Mesenchymal stem cell (in vitro differentiated cells and primary cell): ENCODE measurements around the gene DLGAP1.

ENCODE experiments used
- DNase-seq: peaks from one replicate; pipeline ENCODE4 v3.0.0-alpha.2; 2013
- H2AFZ ChIP-seq: one replicate; pipeline ENCODE4 v1.6.1; 2013; ENCODE audit warnings: low read depth, mild to moderate bottlenecking, control low read depth, inconsistent platforms, low read length, moderate library complexity
- H2AK5ac ChIP-seq: 2 replicates; pipeline ENCODE4 v1.6.1; 2013; ENCODE audit warnings: low read length, moderate library complexity, mild to moderate bottlenecking, inconsistent platforms; ENCODE audit not compliant: severe bottlenecking
- H2BK120ac ChIP-seq: one replicate; pipeline ENCODE4 v1.6.1; 2013; ENCODE audit warnings: low read depth, mild to moderate bottlenecking, inconsistent platforms, low read length, moderate library complexity
- H2BK12ac ChIP-seq, 2 experiments: one replicate each; pipeline ENCODE4 v1.6.1; 2013; ENCODE audit warnings: inconsistent platforms in 2 of 2, low read length in 2 of 2, mild to moderate bottlenecking in 2 of 2, moderate library complexity in 2 of 2, control low read depth in 1 of 2
- H2BK15ac ChIP-seq: one replicate; pipeline ENCODE4 v1.6.1; 2013; ENCODE audit warnings: mild to moderate bottlenecking, low read depth, inconsistent platforms; ENCODE audit not compliant: poor library complexity, severe bottlenecking
- H2BK5ac ChIP-seq: 2 replicates; pipeline ENCODE4 v1.6.1; 2013; ENCODE audit warnings: low read depth, mild to moderate bottlenecking, low read length, control low read depth, inconsistent platforms; ENCODE audit not compliant: poor library complexity, severe bottlenecking
- H3K14ac ChIP-seq, 2 experiments: one replicate each; pipeline ENCODE4 v1.6.1; 2013; ENCODE audit warnings: inconsistent platforms in 2 of 2, low read length in 2 of 2, control low read depth in 1 of 2, mild to moderate bottlenecking in 1 of 2, moderate library complexity in 1 of 2
- H3K18ac ChIP-seq, 2 experiments: one replicate each; pipeline ENCODE4 v1.6.1; 2013; ENCODE audit warnings: inconsistent platforms in 2 of 2, low read length in 2 of 2, control low read depth in 1 of 2, low read depth in 1 of 2, mild to moderate bottlenecking in 1 of 2
- H3K23ac ChIP-seq, 2 experiments: one replicate each; pipeline ENCODE4 v1.6.1; 2013; ENCODE audit warnings: inconsistent platforms in 2 of 2, low read length in 2 of 2, mild to moderate bottlenecking in 2 of 2, moderate library complexity in 2 of 2, control low read depth in 1 of 2
- H3K27ac ChIP-seq: 2 replicates; pipeline ENCODE4 v1.5.1; 2013; ENCODE audit warnings: mild to moderate bottlenecking, moderate library complexity, low read length, control low read depth, inconsistent platforms; ENCODE audit not compliant: poor library complexity, severe bottlenecking
- H3K27me3 ChIP-seq, 2 experiments: 2 replicates each; pipeline versions ENCODE4 v1.6.1 to v1.7.0; 2013; ENCODE audit warnings: low read length in 2 of 2, mild to moderate bottlenecking in 2 of 2, moderate library complexity in 2 of 2, control low read depth in 1 of 2, inconsistent platforms in 1 of 2; ENCODE audit not compliant: control insufficient read depth in 1 of 2, insufficient read depth in 1 of 2
- H3K36me3 ChIP-seq, 2 experiments: 2 replicates each; pipeline versions ENCODE4 v1.6.1 to v1.7.0; 2013; ENCODE audit warnings: low read length in 2 of 2, control low read depth in 1 of 2, inconsistent platforms in 1 of 2, low read depth in 1 of 2, mild to moderate bottlenecking in 1 of 2; ENCODE audit not compliant: insufficient read depth in 2 of 2, control insufficient read depth in 1 of 2
- H3K4ac ChIP-seq, 2 experiments: one replicate each; pipeline ENCODE4 v1.6.1; 2013; ENCODE audit warnings: inconsistent platforms in 2 of 2, low read length in 2 of 2, mild to moderate bottlenecking in 2 of 2, moderate library complexity in 2 of 2, control low read depth in 1 of 2, low read depth in 1 of 2
- H3K4me1 ChIP-seq: 2 replicates; pipeline ENCODE4 v1.6.1; 2013; ENCODE audit warnings: low read depth, low read length, control low read depth; ENCODE audit not compliant: control insufficient read depth, insufficient read depth
- H3K4me2 ChIP-seq: 2 replicates; pipeline ENCODE4 v1.6.1; 2013; ENCODE audit warnings: low read length, mild to moderate bottlenecking, inconsistent platforms; ENCODE audit not compliant: poor library complexity, severe bottlenecking
- H3K4me3 ChIP-seq, 2 experiments: 2 replicates each; pipeline versions ENCODE4 v1.5.1 to v1.7.0; 2013; ENCODE audit warnings: low read length in 2 of 2, mild to moderate bottlenecking in 2 of 2, control low read depth in 1 of 2, low read depth in 1 of 2; ENCODE audit not compliant: insufficient read depth in 1 of 2
- H3K79me1 ChIP-seq: replicated peaks from 2 replicates; pipeline ENCODE4 v1.6.1; 2013; ENCODE audit warnings: mild to moderate bottlenecking, control low read depth, low read length, inconsistent platforms; ENCODE audit not compliant: poor library complexity, severe bottlenecking
- H3K9ac ChIP-seq: 2 replicates; pipeline ENCODE4 v1.7.0; 2013; ENCODE audit warnings: mild to moderate bottlenecking, low read length, moderate library complexity
- H3K9me3 ChIP-seq: 2 replicates; pipeline ENCODE4 v1.7.0; 2013; ENCODE audit warnings: mild to moderate bottlenecking, low read length; ENCODE audit not compliant: control insufficient read depth
- H4K8ac ChIP-seq: one replicate; pipeline ENCODE4 v1.6.1; 2013; ENCODE audit warnings: inconsistent platforms, mild to moderate bottlenecking, low read length, moderate library complexity
- H4K91ac ChIP-seq: one replicate; pipeline ENCODE4 v1.6.1; 2013; ENCODE audit warnings: mild to moderate bottlenecking, low read length, inconsistent platforms
- WGBS: methylation state at CpG from one replicate; pipeline ENCODE4 v1.1.7; 2013; ENCODE audit warnings: mixed read lengths; 5-methylcytosine and 5-hydroxymethylcytosine counted together

Gene DLGAP1

DNA sequence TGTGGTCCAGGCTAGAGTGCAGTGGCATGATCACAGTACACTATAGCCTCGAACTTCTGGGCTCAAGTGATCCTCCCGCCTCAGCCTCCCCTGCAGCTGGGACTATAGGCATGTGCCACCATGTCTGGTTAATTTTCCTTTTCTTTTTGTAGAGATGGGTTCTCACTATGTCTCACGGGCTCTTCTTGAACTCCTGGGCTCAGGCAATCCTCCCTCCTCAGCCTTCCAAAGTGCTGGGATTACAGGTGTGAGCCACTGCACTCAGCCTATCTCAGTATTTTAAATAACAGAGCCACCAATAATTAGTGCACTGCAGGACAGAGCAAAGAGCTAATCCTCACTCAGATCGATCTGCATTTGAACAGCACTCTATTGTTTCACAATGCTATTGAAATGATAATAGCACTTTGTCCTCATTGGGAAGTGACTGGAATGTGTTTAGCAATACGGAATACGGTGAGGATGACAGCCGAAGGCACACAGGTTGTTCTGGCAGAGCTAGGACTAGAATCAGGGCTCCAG is 335.9 kb downstream of the DLGAP1 start:
- Histone ChIP-seq H3K4me1 (no peaks in the 10 kb centered on the region), H3K9me3 (no peaks in the 10 kb centered on the region), H3K27ac (no peak overlapping the region), H2AK5ac (no peak overlapping the region), H3K18ac (no peak overlapping the region), H3K27me3 (no peaks in the 10 kb centered on the region), H4K8ac (no peak overlapping the region), H2BK120ac (no peak overlapping the region), H2AFZ (no peak overlapping the region), H2BK12ac (no peak overlapping the region), H3K23ac (no peak overlapping the region), H3K36me3 (no peaks in the 10 kb centered on the region), H2BK15ac (no peak overlapping the region), H3K9ac (no peak overlapping the region), H3K4me2 (no peak overlapping the region), H3K14ac (no peak overlapping the region), H3K4ac (no peak overlapping the region), H3K4me3 (no peak overlapping the region), H4K91ac (no peak overlapping the region), H3K79me1 (no peaks in the 10 kb centered on the region), H2BK5ac (no peak overlapping the region)
- no peak for DNase-seq
- 67% methylated on average over 6 of the region's 7 CpGs for WGBS

DNA sequence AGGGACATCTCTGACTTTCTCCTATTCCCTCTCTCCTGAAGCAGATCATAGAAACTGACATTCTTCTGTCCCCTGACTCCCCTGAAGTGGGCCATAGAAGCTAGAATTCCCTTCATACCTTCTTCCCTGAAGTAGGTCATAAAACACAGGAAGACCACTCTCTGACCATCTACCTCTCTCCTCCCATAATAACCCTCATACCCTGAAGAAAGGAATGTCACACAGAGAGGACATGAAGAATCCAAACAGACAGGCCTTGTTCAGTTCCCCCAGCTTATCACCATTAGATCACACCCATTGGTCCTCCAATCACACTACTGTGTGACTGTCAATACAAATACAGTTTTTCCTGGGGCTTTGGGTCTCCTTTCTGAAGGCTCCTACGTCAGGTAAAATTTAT is 347.1 kb downstream of the DLGAP1 start:
- no peaks in the 10 kb centered on the region for H3K36me3 ChIP-seq
- H3K9ac ChIP-seq: no peak overlapping the region
- no CpG with 5 or more reads among the region's 1 CpG for WGBS
- no peak overlapping the region for H3K4ac ChIP-seq
- H2AFZ ChIP-seq: no peak overlapping the region
- no peak overlapping the region for H2AK5ac ChIP-seq
- H3K14ac ChIP-seq: no peak overlapping the region
- H2BK5ac ChIP-seq: no peak overlapping the region
- no peaks in the 10 kb centered on the region for H3K4me1 ChIP-seq
- no peak overlapping the region for H4K8ac ChIP-seq
- H3K4me2 ChIP-seq: no peak overlapping the region
- H3K9me3 ChIP-seq: peaks cover under 1% of the 10 kb centered on the region
- H3K23ac ChIP-seq: no peak overlapping the region
- H2BK12ac ChIP-seq: no peak overlapping the region
- H3K27me3 ChIP-seq: no peaks in the 10 kb centered on the region
- H2BK15ac ChIP-seq: no peak overlapping the region
- no peak overlapping the region for H3K18ac ChIP-seq
- no peaks in the 10 kb centered on the region for H3K79me1 ChIP-seq
- DNase-seq: no peak
- H3K4me3 ChIP-seq: no peak overlapping the region
- H3K27ac ChIP-seq: no peak overlapping the region
- H2BK120ac ChIP-seq: no peak overlapping the region
- H4K91ac ChIP-seq: no peak overlapping the region

DNA sequence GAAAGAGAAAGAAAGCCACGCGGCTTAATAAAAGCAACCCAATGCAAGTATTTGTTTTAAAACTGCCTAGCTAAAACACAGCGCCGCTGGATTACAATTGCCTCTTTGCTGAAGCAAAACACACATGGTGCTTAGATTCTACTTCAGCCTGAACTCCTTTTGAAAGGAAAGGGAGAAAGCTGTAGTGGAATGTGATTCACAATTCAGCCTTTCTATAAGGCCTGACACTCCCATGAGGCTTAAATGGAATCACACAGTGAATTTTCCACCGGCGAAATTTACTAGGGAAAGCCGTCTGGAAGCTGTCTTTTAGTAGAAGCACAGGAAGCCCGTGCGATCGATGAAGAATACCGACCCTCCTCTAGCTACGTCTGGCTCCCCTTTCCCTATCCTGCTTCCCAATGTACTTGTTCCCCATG is 348.0 kb downstream of the DLGAP1 start:
- DNase-seq: no peak

DNA sequence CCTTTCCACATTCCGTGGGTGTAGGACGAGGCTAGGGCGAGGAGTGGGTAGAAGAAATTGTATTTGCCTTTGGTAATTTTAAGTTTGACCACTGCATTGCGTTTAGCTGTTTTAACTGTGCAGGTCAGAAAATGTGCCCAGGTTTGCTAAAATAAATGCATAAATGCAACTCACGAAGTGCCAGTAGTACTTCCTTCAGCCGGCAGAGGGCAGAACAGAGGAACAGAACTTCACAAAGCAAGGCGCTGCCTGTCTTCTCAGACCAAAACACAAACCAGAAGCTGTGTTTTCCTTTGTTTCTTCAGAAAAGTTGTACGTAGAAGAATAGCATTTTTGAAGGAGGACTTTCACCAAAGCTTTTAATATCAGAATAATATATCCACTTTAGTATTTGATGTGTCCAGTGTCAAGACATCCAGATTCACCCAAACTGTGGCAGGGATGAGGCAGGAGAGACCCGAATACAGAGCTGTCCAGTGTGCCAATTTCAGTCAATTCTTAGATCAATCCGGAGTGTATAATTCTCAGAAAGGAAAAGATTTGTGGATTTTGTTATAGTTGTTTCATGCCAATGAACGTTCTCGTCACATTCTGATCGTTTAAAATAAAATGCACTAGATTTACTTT is 348.6 kb downstream of the DLGAP1 start:
- no peak overlapping the region for H2BK15ac ChIP-seq
- no peaks in the 10 kb centered on the region for H3K79me1 ChIP-seq
- peak; percentile 29 for DNase-seq
- no peak overlapping the region for H2AK5ac ChIP-seq
- no peaks in the 10 kb centered on the region for H3K36me3 ChIP-seq
- H3K18ac ChIP-seq: no peak overlapping the region
- peak overlapping the region; percentile 81 for H3K9ac ChIP-seq
- H3K4me3 ChIP-seq: peak overlapping the region in 1 of 2 experiments; percentile 73
- H3K4me1 ChIP-seq: no peaks in the 10 kb centered on the region
- no peak overlapping the region for H2AFZ ChIP-seq
- no peak overlapping the region for H4K8ac ChIP-seq
- H3K4me2 ChIP-seq: no peak overlapping the region
- no peak overlapping the region for H2BK5ac ChIP-seq
- no peak overlapping the region for H3K23ac ChIP-seq
- H3K27ac ChIP-seq: no peak overlapping the region
- no peak overlapping the region for H2BK12ac ChIP-seq
- H3K9me3 ChIP-seq: no peaks in the 10 kb centered on the region
- no peak overlapping the region for H2BK120ac ChIP-seq
- H4K91ac ChIP-seq: no peak overlapping the region
- H3K4ac ChIP-seq: no peak overlapping the region
- WGBS: 55% methylated on average over 12 of the region's 13 CpGs
- no peak overlapping the region for H3K14ac ChIP-seq
- H3K27me3 ChIP-seq: no peaks in the 10 kb centered on the region

More for the DNA sequence above, 348.0 kb downstream of the DLGAP1 start:
- Histone ChIP-seq H3K23ac (no peak overlapping the region), H4K91ac (no peak overlapping the region), H3K9me3 (no peaks in the 10 kb centered on the region), H2BK5ac (no peak overlapping the region), H3K4ac (no peak overlapping the region), H3K4me2 (no peak overlapping the region), H2AK5ac (no peak overlapping the region), H3K9ac (peak overlapping the region; percentile 81), H3K27ac (no peak overlapping the region), H3K18ac (no peak overlapping the region), H2BK12ac (no peak overlapping the region), H3K14ac (no peak overlapping the region), H3K36me3 (no peaks in the 10 kb centered on the region), H3K79me1 (no peaks in the 10 kb centered on the region), H3K27me3 (no peaks in the 10 kb centered on the region), H3K4me1 (no peaks in the 10 kb centered on the region), H4K8ac (no peak overlapping the region), H2BK15ac (no peak overlapping the region), H3K4me3 (peak overlapping the region in 1 of 2 experiments; percentile 73), H2AFZ (no peak overlapping the region), H2BK120ac (no peak overlapping the region)
- WGBS: 76% methylated on average over 11 of the region's 12 CpGs
